Keratinocyte (primary cell): ENCODE results near the gene OR5D18.

Source experiments
- CTCF ChIP-seq, 3 experiments: IDR thresholded peaks in 1 of 3; conservative IDR thresholded peaks in 1 of 3; optimal IDR thresholded peaks in 1 of 3; 2 replicates in 2 of 3; 3 replicates in 1 of 3; pipeline versions ENCODE3 to v1.5.1; 2011; ENCODE audit warnings: low read length in 3 of 3, mild to moderate bottlenecking in 3 of 3, moderate library complexity in 2 of 3, control low read depth in 1 of 3, inconsistent platforms in 1 of 3; ENCODE audit not compliant: insufficient read depth in 2 of 3; ENCODE audit errors: extremely low read depth in 1 of 3
- EZH2 ChIP-seq: IDR thresholded peaks from one replicate; pipeline ENCODE4 v1.6.1; 2012; ENCODE audit warnings: inconsistent platforms, mild to moderate bottlenecking, low read length, moderate library complexity

- TF ChIP-seq CTCF (optimal IDR thresholded peaks at IDR 0.05 in 1 of 3, IDR thresholded peaks at IDR 0.05 in 1 of 3, conservative IDR thresholded peaks at IDR 0.05 in 1 of 3; ENCODE audit: extremely low read depth in 1 of 3, insufficient read depth in 2 of 3, low read length in 3 of 3) (no peak), EZH2 (no peak)
These were observed 8.4 kb upstream of the OR5D18 start, which contains the start of gene OR5L1 for GRCh38 chr11:55811067-55811466.
